Kidney epithelial cell (primary cell): ENCODE data around the gene ZNF784. TPM values are rescaled to one million over a fixed set of nuclear protein-coding genes. Genes with fewer than 3 reads are reported as not detected.

Experiments
- DNase-seq: peaks from one replicate; pipeline ENCODE4 v3.0.0-alpha.2; 2010; ENCODE audit warnings: low read depth
- H3K27me3 ChIP-seq: 2 replicates; pipeline ENCODE4 v1.6.0; 2011; ENCODE audit warnings: low read length; ENCODE audit not compliant: control insufficient read depth, insufficient read depth
- H3K36me3 ChIP-seq: 2 replicates; pipeline ENCODE4 v1.5.1; 2011; ENCODE audit warnings: low read length; ENCODE audit not compliant: control insufficient read depth, insufficient read depth
- H3K4me3 ChIP-seq: 2 replicates; pipeline ENCODE4 v1.5.1; 2011; ENCODE audit warnings: low read depth, mild to moderate bottlenecking, control low read depth, low read length
- total RNA-seq: library from RNA; depleted of rRNA; stranded (reverse); fragments of >200 nt; gene quantifications from 2 replicates; pipeline ENCODE4 v1.2.3, GENCODE V29; 2015
- TF ChIP-seq, protein P1 (sequence below): IDR thresholded peaks from 2 replicates; pipeline ENCODE4 v1.5.1; 2011; ENCODE audit warnings: mild to moderate bottlenecking, moderate library complexity, low read length, control low read depth, inconsistent platforms; ENCODE audit not compliant: insufficient read depth, poor library complexity, severe bottlenecking

The ZNF784 gene
- 3.6 and 6.3 TPM in 2 replicates for total RNA-seq

- TF ChIP-seq, protein P1, sequence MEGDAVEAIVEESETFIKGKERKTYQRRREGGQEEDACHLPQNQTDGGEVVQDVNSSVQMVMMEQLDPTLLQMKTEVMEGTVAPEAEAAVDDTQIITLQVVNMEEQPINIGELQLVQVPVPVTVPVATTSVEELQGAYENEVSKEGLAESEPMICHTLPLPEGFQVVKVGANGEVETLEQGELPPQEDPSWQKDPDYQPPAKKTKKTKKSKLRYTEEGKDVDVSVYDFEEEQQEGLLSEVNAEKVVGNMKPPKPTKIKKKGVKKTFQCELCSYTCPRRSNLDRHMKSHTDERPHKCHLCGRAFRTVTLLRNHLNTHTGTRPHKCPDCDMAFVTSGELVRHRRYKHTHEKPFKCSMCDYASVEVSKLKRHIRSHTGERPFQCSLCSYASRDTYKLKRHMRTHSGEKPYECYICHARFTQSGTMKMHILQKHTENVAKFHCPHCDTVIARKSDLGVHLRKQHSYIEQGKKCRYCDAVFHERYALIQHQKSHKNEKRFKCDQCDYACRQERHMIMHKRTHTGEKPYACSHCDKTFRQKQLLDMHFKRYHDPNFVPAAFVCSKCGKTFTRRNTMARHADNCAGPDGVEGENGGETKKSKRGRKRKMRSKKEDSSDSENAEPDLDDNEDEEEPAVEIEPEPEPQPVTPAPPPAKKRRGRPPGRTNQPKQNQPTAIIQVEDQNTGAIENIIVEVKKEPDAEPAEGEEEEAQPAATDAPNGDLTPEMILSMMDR: no peak
- Histone ChIP-seq H3K27me3 (no peaks in the 10 kb centered on the region), H3K36me3 (no peaks in the 10 kb centered on the region), H3K4me3 (peak within 1 kb of the TSS; percentile 86)
- no peak for DNase-seq
Observed at GRCh38 chr19:55624109-55625003, at the start of gene ZNF784. Gene ZNF784, minus strand, starts transcription at chr19:55624566. Its CDS starts 5 bp downstream, at chr19:55624561.

- DNase-seq: no peak
- H3K4me3 ChIP-seq: no peak overlapping the region
- H3K36me3 ChIP-seq: peaks cover 5% of the 10 kb centered on the region
- TF ChIP-seq, protein P1: no peak
- H3K27me3 ChIP-seq: no peaks in the 10 kb centered on the region
Observed at GRCh38 chr19:55673889-55674288, 49.5 kb upstream of the ZNF784 start.

DNA sequence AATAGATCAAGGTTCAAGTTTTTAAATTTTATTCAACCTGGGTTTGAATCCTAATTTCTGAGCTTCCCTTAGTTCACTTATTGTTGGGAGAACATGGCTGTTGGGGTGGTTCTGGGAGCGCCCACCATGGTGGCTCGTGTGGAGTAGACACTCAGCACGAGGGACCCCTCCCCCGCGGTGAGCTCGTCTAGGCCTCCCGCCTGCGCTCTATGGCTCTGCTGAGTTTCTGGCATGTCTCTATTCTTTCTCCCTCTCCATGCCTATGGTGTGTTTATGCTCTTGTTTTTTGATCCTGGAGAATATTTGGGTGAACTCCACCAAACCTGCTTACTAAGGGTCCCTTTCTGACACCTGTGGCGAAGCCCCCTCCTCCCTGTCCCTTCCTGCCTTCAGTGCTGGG is 49.1 kb upstream of the ZNF784 start:
- Histone ChIP-seq H3K27me3 (no peaks in the 10 kb centered on the region), H3K36me3 (peaks cover 5% of the 10 kb centered on the region), H3K4me3 (no peak overlapping the region)
- DNase-seq: no peak
- TF ChIP-seq, protein P1: no peak

GRCh38 chr19:55672418-55672817 is 48.1 kb upstream of the ZNF784 start:
- TF ChIP-seq, protein P1: no peak
- no peaks in the 10 kb centered on the region for H3K27me3 ChIP-seq
- H3K4me3 ChIP-seq: no peak overlapping the region
- peaks cover 5% of the 10 kb centered on the region for H3K36me3 ChIP-seq
- no peak for DNase-seq

- peaks cover 6% of the 10 kb centered on the region for H3K36me3 ChIP-seq
- no peaks in the 10 kb centered on the region for H3K27me3 ChIP-seq
- no peak overlapping the region for H3K4me3 ChIP-seq
- TF ChIP-seq, protein P1: no peak
- DNase-seq: no peak
Observed at GRCh38 chr19:55671054-55671378, 46.6 kb upstream of the ZNF784 start.
